22Rv1 (cell line): ENCODE measurements around the gene PANK4.

Source experiments
- H3K27ac ChIP-seq: fragments of 450-650 bp; 2 replicates; pipeline ENCODE4 v1.5.1; 2017
- ZFX ChIP-seq: fragments of 450-650 bp; IDR thresholded peaks from 2 replicates; pipeline ENCODE4 v1.6.1; 2017; ENCODE audit warnings: antibody characterized with exemption, borderline replicate concordance
- TF ChIP-seq, protein P1 (sequence below): fragments of 450-650 bp; IDR thresholded peaks from 2 replicates; pipeline ENCODE4 v1.5.1; 2017; ENCODE audit warnings: mild to moderate bottlenecking

The PANK4 gene

DNA sequence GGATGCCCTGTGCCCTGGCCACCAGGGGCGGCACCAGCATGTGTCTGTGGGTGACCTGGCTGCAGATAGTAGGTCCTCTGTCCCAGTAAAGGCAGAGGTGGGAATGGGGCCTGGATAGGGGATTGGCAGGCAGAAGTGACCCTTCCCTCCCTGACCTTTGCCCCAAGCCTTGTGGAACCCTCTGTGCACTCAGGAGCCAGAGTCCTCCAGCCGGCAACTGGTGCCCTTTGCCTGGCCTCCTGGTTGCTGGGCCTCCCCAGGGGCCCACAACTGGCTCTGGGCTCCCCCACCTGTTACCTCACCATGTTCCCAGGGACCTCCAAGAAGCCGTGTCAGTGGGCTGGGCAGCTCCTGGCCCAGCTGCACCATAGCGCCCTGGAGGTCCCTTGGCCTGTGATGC lies 40.4 kb downstream of the PANK4 start:
- H3K27ac ChIP-seq = no peak overlapping the region
- no peak for TF ChIP-seq ZFX
- TF ChIP-seq, protein P1, sequence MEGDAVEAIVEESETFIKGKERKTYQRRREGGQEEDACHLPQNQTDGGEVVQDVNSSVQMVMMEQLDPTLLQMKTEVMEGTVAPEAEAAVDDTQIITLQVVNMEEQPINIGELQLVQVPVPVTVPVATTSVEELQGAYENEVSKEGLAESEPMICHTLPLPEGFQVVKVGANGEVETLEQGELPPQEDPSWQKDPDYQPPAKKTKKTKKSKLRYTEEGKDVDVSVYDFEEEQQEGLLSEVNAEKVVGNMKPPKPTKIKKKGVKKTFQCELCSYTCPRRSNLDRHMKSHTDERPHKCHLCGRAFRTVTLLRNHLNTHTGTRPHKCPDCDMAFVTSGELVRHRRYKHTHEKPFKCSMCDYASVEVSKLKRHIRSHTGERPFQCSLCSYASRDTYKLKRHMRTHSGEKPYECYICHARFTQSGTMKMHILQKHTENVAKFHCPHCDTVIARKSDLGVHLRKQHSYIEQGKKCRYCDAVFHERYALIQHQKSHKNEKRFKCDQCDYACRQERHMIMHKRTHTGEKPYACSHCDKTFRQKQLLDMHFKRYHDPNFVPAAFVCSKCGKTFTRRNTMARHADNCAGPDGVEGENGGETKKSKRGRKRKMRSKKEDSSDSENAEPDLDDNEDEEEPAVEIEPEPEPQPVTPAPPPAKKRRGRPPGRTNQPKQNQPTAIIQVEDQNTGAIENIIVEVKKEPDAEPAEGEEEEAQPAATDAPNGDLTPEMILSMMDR = no peak

DNA sequence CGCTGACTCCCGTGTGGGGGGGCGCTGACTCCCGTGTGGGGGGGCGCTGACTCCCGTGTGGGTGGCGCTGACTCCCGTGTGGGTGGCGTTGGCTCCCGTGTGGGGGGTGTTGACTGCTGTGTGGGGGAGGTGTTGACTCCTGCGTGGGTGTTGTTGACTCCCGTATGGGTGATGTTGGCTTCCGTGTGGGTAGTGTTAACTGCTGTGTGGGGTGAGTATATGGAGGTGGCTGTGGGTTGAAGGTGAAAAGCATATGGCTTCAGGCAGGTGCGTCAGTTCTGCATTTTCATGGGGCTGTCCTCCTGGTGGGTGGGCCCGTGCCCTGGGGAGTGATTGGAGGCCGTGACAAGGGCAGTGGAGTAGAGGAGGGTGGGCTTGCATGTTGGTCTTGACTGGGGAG lies 42.4 kb downstream of the PANK4 start:
- no peak overlapping the region for H3K27ac ChIP-seq
- TF ChIP-seq, protein P1 = no peak
- no peak for TF ChIP-seq ZFX

DNA sequence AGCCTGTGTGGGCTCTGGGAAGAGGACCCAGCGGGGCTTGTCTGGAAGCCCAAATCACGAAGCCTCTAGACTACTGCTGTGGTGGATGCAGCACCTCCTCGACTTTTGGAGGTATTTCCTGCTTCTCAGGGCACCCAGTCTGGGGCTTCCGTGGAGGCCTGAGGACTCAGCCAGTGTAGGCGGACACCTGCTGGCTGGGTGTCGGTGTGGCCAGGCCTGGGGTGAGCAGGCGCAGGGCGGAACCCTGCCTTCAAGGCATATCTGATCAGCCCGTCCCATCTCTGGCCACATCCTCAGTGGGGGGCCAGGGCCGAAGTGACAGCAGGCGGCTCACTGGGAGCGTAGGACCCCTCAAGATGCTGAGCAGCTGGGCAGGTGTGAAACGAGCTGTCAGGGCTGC lies 43.4 kb downstream of the PANK4 start:
- H3K27ac ChIP-seq = no peak overlapping the region
- TF ChIP-seq, protein P1 = no peak
- TF ChIP-seq ZFX = no peak

DNA sequence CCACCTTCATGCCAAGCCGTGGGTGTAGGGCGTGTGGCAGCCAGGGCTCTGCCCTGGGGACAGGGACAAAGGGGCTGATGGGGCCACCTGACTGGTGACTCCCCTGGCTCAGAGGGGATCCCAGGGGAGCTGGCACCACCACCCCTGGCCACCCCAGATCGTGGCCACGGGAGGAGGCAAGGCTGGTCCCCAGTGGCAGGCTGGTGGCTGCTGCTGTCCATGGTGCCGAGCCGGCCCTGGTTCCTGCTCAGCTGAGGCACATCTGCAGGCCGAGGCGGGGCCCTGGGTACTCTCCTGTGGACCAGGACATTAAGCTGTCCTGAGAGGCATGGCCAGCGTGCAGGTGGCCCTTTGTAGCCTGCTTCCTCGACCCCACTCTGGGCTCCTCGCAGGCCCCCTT lies 43.8 kb downstream of the PANK4 start:
- no peak overlapping the region for H3K27ac ChIP-seq
- TF ChIP-seq ZFX = no peak
- TF ChIP-seq, protein P1 = no peak

DNA sequence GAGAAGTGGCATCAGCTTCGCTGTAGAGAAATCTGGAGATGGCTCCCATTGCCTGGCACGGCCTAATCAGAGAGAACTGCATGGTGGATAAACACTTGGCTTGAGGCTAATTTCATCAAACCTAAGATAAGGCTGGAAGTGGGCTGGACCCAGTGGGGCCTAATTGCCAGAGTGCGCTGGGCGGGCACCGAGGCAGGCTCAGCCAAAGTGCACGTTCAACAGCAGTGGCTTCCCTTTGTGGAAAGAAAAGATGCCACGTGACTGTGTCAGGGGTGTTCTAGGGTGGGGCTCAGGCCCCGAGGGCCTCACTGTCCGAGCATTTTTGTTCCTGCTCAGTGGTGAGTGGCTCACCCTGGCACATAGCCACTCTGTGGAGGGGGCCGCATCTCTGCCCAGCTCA lies 44.5 kb downstream of the PANK4 start:
- no peak for TF ChIP-seq ZFX
- TF ChIP-seq, protein P1 = no peak
- no peak overlapping the region for H3K27ac ChIP-seq

DNA sequence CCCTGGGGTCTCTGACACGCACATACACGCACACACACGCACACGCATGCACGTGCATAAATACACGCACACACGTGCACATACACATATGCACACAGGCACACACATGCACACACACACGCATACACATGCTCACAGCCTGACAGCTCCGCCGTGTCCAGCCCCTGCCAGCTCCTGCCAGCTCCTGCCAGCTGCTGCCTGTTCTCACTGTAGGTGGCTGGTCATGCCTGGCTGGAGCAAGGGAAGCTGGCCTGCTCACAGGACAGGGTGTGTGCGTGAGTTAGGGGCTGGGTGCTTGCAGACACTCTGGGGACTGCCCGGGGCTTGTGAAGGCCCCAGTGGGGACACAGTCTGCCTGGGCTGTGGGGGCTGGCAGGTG lies 45.4 kb downstream of the PANK4 start:
- TF ChIP-seq, protein P1 = no peak
- no peak for TF ChIP-seq ZFX
- H3K27ac ChIP-seq = no peak overlapping the region

DNA sequence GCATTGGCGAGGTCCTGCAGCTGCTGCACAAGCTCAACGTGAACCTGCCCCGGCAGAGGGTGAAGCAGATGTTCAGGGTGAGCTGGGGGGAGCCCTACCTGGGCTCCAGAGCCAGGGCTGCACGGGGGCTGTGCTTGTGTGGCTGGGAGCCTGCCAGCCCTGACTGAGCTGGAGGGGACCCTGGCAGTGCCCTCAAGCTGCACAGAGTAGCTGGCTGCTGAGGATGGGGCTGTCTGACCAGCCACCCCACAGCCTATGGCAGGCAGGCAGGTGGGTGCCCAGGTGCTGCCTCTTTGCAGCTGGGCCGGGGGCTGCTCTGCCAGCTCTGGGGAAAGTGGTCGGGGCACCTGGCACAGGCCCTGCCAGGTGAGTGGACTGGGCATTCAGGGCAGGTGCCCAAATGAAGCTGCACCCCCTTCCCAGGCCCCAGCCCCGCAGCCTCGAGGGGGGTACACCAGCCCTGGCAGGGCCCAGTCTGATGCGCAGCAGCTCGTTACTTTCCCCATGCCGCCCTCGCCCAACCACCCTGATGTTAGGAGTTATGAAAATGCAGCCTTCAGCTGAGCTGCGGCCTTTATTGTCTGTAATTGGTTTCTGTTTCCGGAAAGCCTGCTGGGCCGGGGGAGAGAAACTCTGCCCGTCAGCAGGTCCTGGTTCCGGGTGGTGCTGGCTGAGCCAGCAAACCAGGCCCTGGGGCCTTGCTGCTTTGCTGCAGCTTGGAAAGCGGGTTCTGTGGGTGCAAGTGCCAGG lies 46.0 kb downstream of the PANK4 start:
- no peak overlapping the region for H3K27ac ChIP-seq
- TF ChIP-seq, protein P1 = no peak
- TF ChIP-seq ZFX = no peak
